HepG2 (cell line): ENCODE measurements around the gene NEAT1. TPM values are rescaled to one million over a fixed set of nuclear protein-coding genes. Genes with fewer than 3 reads are reported as not detected.

Experiments used
- BRD4 ChIP-seq: sonication (generic); formaldehyde crosslinking; IDR thresholded peaks from 2 replicates; pipeline ENCODE4 v1.4.0; 2020; ENCODE audit warnings: missing genetic modification reagents
- CAMTA2 ChIP-seq: sonication (generic); formaldehyde crosslinking; IDR thresholded peaks from 2 replicates; pipeline ENCODE4 v1.4.0; 2020; ENCODE audit warnings: mild to moderate bottlenecking, missing genetic modification reagents, borderline replicate concordance
- CSRNP1 ChIP-seq: sonication (generic); formaldehyde crosslinking; IDR thresholded peaks from 2 replicates; pipeline ENCODE4 v1.8.1; 2023; ENCODE audit warnings: mild to moderate bottlenecking, missing genetic modification reagents
- DNMT3B ChIP-seq: conservative IDR thresholded peaks from 2 replicates; pipeline ENCODE4 v1.6.1; 2016; ENCODE audit warnings: missing biosample characterization, control low read depth
- ETV6 ChIP-seq: sonication (generic); formaldehyde crosslinking; conservative IDR thresholded peaks from 2 replicates; pipeline ENCODE4 v1.4.0; 2020; ENCODE audit warnings: missing genetic modification reagents
- FOXO4 ChIP-seq: sonication (generic); formaldehyde crosslinking; conservative IDR thresholded peaks from 2 replicates; pipeline ENCODE4 v1.8.1; 2023; ENCODE audit warnings: missing genetic modification reagents
- GABPA ChIP-seq, 2 experiments: IDR thresholded peaks; 2 replicates each; pipeline ENCODE4 v1.6.1; 2011 to 2016; ENCODE audit warnings: low read depth in 2 of 2, low read length in 1 of 2, missing biosample characterization in 1 of 2, missing genetic modification characterization in 1 of 2
- GFI1 ChIP-seq: sonication (generic); formaldehyde crosslinking; IDR thresholded peaks from 2 replicates; pipeline ENCODE4 v1.5.0; 2020; ENCODE audit warnings: missing genetic modification reagents, mild to moderate bottlenecking, borderline replicate concordance
- GTF2F1 ChIP-seq: fragments of 150-350 bp; IDR thresholded peaks from 2 replicates; pipeline ENCODE4 v1.6.1; 2014; ENCODE audit warnings: low read length
- HCFC1 ChIP-seq: fragments of 150-350 bp; IDR thresholded peaks from 2 replicates; pipeline ENCODE4 v1.6.1; 2014; ENCODE audit warnings: low read depth, low read length
- HES4 ChIP-seq: sonication (generic); formaldehyde crosslinking; IDR thresholded peaks from 2 replicates; pipeline ENCODE4 v1.9.0; 2021; ENCODE audit warnings: mild to moderate bottlenecking, missing genetic modification reagents, borderline replicate concordance
- HOXA9 ChIP-seq: sonication (generic); formaldehyde crosslinking; IDR thresholded peaks from 2 replicates; pipeline ENCODE4 v1.8.1; 2022; ENCODE audit warnings: missing genetic modification reagents, mild to moderate bottlenecking, moderate library complexity, borderline replicate concordance
- MTA3 ChIP-seq: sonication (generic); formaldehyde crosslinking; IDR thresholded peaks from 2 replicates; pipeline ENCODE4 v1.4.0; 2020; ENCODE audit warnings: missing genetic modification reagents
- NR2C2 ChIP-seq: sonication (generic); formaldehyde crosslinking; IDR thresholded peaks from 2 replicates; pipeline ENCODE4 v1.4.0; 2020; ENCODE audit warnings: missing genetic modification reagents, mild to moderate bottlenecking, moderate library complexity, borderline replicate concordance
- NR2F6 ChIP-seq, 2 experiments: IDR thresholded peaks; 2 replicates each; pipeline ENCODE4 v1.6.1; 2016; ENCODE audit warnings: antibody characterized with exemption in 1 of 2, mild to moderate bottlenecking in 1 of 2
- ZBTB4 ChIP-seq: sonication (generic); formaldehyde crosslinking; IDR thresholded peaks from 2 replicates; pipeline ENCODE4 v1.4.0; 2020; ENCODE audit warnings: missing genetic modification reagents, mild to moderate bottlenecking, borderline replicate concordance
- ZFYVE20 ChIP-seq: sonication (generic); formaldehyde crosslinking; IDR thresholded peaks from 2 replicates; pipeline ENCODE4 v1.8.0; 2023; ENCODE audit warnings: low read depth, mild to moderate bottlenecking, moderate library complexity, missing genetic modification reagents, borderline replicate concordance
- ZNF367 ChIP-seq: sonication (generic); formaldehyde crosslinking; IDR thresholded peaks from 2 replicates; pipeline ENCODE4 v1.4.0; 2020; ENCODE audit warnings: missing genetic modification reagents, borderline replicate concordance
- polyA plus RNA-seq, 8 experiments: library from polyadenylated mRNA; depleted of rRNA in 3 of 8; stranded (reverse) in 7 of 8; unstranded in 1 of 8; fragments of >200 nt; fragmentation: Illumina TruSeq in 4 of 8; extraction: Trizol in 4 of 8; gene quantifications; 2 replicates each; pipeline versions ENCODE4 v1.2.1 to v1.2.3, GENCODE V29; 2011 to 2016; ENCODE audit warnings: low read depth in 4 of 8, missing spikeins in 1 of 8, mixed read lengths in 1 of 8; ENCODE audit not compliant: insufficient read depth in 1 of 8
- total RNA-seq, 5 experiments: library from RNA; depleted of rRNA; stranded (reverse); fragments of >200 nt; fragmentation: Illumina TruSeq; extraction: Trizol; gene quantifications; 2 replicates each; pipeline ENCODE4 v1.2.3, GENCODE V29; 2016; ENCODE audit warnings: low read depth in 1 of 5
- TF ChIP-seq, protein P1 (sequence below): sonication (generic); formaldehyde crosslinking; IDR thresholded peaks from 2 replicates; pipeline ENCODE4 v1.4.0; 2020; ENCODE audit warnings: missing genetic modification reagents
- TF ChIP-seq, protein P2 (sequence below): sonication (generic); IDR thresholded peaks from 2 replicates; pipeline ENCODE4 v1.6.1; 2016; ENCODE audit warnings: low read depth, borderline replicate concordance

Gene NEAT1
- total and polyA plus RNA-seq, 2 of the 13 experiments (the other 11 are each of a cell fraction or from before 2014, with no cell fraction given) = 20.5 to 41.2 TPM

DNA sequence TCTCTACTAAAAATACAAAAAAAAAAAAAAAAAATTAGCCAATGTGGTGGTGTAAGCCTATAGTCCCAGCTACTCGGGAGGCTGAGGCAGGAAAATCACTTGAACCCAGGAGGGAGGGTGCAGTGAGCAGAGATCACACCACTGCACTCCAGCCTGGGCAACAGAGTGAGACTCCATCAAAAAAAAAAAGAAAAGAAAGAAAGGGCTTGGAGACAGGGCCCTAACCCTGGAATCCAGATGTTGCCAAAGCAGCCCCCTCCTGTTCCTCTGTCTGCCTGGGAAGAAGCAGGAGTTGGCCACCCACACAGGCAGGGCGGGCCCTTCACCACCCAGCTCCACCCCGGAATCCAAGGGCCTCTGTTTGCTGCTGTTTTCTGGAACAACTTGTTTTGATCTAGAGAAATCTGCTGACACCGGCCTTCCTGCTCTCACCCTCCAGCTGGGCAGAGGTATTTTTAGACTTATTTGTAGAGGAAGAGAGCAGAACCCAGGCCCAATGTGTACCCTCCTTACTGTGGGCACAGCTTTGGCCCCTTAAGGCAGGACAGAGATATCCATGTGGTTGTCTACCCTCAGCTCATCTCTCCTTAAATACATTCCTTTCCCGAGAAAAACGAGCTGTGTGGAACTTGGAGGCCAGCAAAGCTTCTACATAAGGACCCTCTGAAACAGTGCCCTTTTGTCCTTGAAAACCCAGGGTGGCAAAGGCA, 2.7 kb upstream of the NEAT1 start (continued):
- no peak for TF ChIP-seq CSRNP1 (CRISPR knock-in tag)
- TF ChIP-seq GFI1 (CRISPR knock-in tag) = no peak
- TF ChIP-seq NR2C2 = no peak
- no peak for TF ChIP-seq HCFC1
- no peak for TF ChIP-seq GTF2F1
- no peak for TF ChIP-seq ETV6 (CRISPR knock-in tag)
- TF ChIP-seq ZFYVE20 (CRISPR knock-in tag) = no peak
- no peak for TF ChIP-seq HOXA9 (CRISPR knock-in tag)
- no peak; the same call in 1 of the 2 replicates for TF ChIP-seq BRD4 (CRISPR knock-in tag)
- TF ChIP-seq GABPA (IDR thresholded peaks at IDR 0.05; ENCODE audit: low read depth, low read length) = no peak
- TF ChIP-seq GABPA (CRISPR knock-in tag; IDR thresholded peaks at IDR 0.05; ENCODE audit: low read depth) = no peak
- TF ChIP-seq MTA3 (CRISPR knock-in tag) = no peak
- TF ChIP-seq NR2F6 (IDR thresholded peaks at IDR 0.05) = no peak; the same call in 1 of the 2 replicates
- peak; percentile 67 for TF ChIP-seq NR2F6 (CRISPR knock-in tag; IDR thresholded peaks at IDR 0.05)
- TF ChIP-seq, protein P1, sequence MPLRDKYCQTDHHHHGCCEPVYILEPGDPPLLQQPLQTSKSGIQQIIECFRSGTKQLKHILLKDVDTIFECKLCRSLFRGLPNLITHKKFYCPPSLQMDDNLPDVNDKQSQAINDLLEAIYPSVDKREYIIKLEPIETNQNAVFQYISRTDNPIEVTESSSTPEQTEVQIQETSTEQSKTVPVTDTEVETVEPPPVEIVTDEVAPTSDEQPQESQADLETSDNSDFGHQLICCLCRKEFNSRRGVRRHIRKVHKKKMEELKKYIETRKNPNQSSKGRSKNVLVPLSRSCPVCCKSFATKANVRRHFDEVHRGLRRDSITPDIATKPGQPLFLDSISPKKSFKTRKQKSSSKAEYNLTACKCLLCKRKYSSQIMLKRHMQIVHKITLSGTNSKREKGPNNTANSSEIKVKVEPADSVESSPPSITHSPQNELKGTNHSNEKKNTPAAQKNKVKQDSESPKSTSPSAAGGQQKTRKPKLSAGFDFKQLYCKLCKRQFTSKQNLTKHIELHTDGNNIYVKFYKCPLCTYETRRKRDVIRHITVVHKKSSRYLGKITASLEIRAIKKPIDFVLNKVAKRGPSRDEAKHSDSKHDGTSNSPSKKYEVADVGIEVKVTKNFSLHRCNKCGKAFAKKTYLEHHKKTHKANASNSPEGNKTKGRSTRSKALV (CRISPR knock-in tag) = no peak
- no peak for TF ChIP-seq ZNF367 (CRISPR knock-in tag)
- TF ChIP-seq FOXO4 (CRISPR knock-in tag) = no peak
- no peak for TF ChIP-seq ZBTB4 (CRISPR knock-in tag)
- no peak for TF ChIP-seq HES4 (CRISPR knock-in tag)
- TF ChIP-seq, protein P2, sequence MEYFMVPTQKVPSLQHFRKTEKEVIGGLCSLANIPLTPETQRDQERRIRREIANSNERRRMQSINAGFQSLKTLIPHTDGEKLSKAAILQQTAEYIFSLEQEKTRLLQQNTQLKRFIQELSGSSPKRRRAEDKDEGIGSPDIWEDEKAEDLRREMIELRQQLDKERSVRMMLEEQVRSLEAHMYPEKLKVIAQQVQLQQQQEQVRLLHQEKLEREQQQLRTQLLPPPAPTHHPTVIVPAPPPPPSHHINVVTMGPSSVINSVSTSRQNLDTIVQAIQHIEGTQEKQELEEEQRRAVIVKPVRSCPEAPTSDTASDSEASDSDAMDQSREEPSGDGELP = peak; percentile 91; the same call in 1 of the 2 replicates
- TF ChIP-seq DNMT3B (CRISPR knock-in tag) = no peak
- TF ChIP-seq CAMTA2 = no peak
